Measurements from ENCODE around the gene PLA2G12B. TPM values are rescaled to one million over a fixed set of nuclear protein-coding genes. Genes with fewer than 3 reads are reported as not detected.

The PLA2G12B gene
- total RNA-seq, 1 experiment from 2014 or later: not detected

DNA sequence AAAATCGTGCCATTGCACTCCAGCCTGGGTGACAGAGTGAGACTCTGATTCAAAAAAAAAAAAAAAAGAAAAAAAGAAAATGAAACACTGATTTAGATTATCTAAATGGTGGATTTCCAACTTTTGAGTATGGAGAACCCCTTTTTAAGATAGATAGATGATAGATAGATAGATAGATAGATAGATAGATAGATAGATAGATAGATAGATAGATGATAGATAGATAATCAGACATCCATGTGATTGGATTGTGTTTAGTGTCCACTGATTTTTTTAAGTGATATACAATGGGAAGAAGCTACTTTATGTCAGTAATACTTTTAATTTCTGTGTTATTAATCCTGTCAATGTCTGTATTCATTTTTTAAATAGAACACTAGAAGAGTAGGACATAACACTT lies 55.1 kb downstream of the PLA2G12B start:
- Histone ChIP-seq H3K9me3 (ENCODE audit: low read depth, low read length, poor library complexity, severe bottlenecking) (no peaks in the 10 kb centered on the region), H3K27ac (ENCODE audit: low read depth, low read length, poor library complexity, severe bottlenecking) (no peak overlapping the region), H3K4me3 (ENCODE audit: low read depth, low read length, poor library complexity, severe bottlenecking) (no peak overlapping the region), H3K36me3 (ENCODE audit: insufficient read depth, low read length, poor library complexity, severe bottlenecking) (no peaks in the 10 kb centered on the region), H3K4me1 (ENCODE audit: insufficient read depth, low read length, poor library complexity, severe bottlenecking) (no peaks in the 10 kb centered on the region), H3K27me3 (replicated peaks; ENCODE audit: insufficient read depth, low read depth, low read length, poor library complexity) (no peaks in the 10 kb centered on the region)
- no TSS peak for BruUV-seq (replicated peaks)
- intact Hi-C loops (cut with micrococcal nuclease; ENCODE audit: unreplicated experiment): no loop called here
- TF ChIP-seq EZH2 (IDR thresholded peaks at IDR 0.05; ENCODE audit: borderline replicate concordance, low read depth, low read length, poor library complexity, severe bottlenecking): no peak
- TF ChIP-seq, protein P1, sequence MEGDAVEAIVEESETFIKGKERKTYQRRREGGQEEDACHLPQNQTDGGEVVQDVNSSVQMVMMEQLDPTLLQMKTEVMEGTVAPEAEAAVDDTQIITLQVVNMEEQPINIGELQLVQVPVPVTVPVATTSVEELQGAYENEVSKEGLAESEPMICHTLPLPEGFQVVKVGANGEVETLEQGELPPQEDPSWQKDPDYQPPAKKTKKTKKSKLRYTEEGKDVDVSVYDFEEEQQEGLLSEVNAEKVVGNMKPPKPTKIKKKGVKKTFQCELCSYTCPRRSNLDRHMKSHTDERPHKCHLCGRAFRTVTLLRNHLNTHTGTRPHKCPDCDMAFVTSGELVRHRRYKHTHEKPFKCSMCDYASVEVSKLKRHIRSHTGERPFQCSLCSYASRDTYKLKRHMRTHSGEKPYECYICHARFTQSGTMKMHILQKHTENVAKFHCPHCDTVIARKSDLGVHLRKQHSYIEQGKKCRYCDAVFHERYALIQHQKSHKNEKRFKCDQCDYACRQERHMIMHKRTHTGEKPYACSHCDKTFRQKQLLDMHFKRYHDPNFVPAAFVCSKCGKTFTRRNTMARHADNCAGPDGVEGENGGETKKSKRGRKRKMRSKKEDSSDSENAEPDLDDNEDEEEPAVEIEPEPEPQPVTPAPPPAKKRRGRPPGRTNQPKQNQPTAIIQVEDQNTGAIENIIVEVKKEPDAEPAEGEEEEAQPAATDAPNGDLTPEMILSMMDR (conservative IDR thresholded peaks at IDR 0.05; ENCODE audit: low read depth, low read length): no peak
- POLR2A ChIA-PET (ENCODE audit: low non-redundant PET): no interaction called here
- DNase-seq (ENCODE audit: low spot score): no peak
- CTCF ChIA-PET: no interaction called here

DNA sequence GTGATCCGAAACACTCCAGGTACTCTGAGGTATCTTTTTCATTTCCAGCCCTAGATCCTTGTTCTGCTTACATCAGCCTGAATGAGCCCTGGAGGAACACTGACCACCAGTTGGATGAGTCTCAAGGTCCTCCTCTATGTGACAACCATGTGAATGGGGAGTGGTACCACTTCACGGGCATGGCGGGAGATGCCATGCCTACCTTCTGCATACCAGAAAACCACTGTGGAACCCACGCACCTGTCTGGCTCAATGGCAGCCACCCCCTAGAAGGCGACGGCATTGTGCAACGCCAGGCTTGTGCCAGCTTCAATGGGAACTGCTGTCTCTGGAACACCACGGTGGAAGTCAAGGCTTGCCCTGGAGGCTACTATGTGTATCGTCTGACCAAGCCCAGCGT lies 56.0 kb downstream of the PLA2G12B start:
- ChIA-PET POLR2A (ENCODE audit: low non-redundant PET) (no interaction called here), CTCF (no interaction called here)
- no peaks in the 10 kb centered on the region for H3K4me1 ChIP-seq (ENCODE audit: insufficient read depth, low read length, poor library complexity, severe bottlenecking)
- no peak overlapping the region for H3K27ac ChIP-seq (ENCODE audit: low read depth, low read length, poor library complexity, severe bottlenecking)
- BruUV-seq (replicated peaks): no TSS peak
- no peaks in the 10 kb centered on the region for H3K36me3 ChIP-seq (ENCODE audit: insufficient read depth, low read length, poor library complexity, severe bottlenecking)
- DNase-seq (ENCODE audit: low spot score): no peak
- no peaks in the 10 kb centered on the region for H3K27me3 ChIP-seq (replicated peaks; ENCODE audit: insufficient read depth, low read depth, low read length, poor library complexity)
- H3K9me3 ChIP-seq (ENCODE audit: low read depth, low read length, poor library complexity, severe bottlenecking): no peaks in the 10 kb centered on the region
- TF ChIP-seq, protein P1 (conservative IDR thresholded peaks at IDR 0.05; ENCODE audit: low read depth, low read length): no peak
- TF ChIP-seq EZH2 (IDR thresholded peaks at IDR 0.05; ENCODE audit: borderline replicate concordance, low read depth, low read length, poor library complexity, severe bottlenecking): no peak
- H3K4me3 ChIP-seq (ENCODE audit: low read depth, low read length, poor library complexity, severe bottlenecking): no peak overlapping the region
- intact Hi-C loops (cut with micrococcal nuclease; ENCODE audit: unreplicated experiment): no loop called here

DNA sequence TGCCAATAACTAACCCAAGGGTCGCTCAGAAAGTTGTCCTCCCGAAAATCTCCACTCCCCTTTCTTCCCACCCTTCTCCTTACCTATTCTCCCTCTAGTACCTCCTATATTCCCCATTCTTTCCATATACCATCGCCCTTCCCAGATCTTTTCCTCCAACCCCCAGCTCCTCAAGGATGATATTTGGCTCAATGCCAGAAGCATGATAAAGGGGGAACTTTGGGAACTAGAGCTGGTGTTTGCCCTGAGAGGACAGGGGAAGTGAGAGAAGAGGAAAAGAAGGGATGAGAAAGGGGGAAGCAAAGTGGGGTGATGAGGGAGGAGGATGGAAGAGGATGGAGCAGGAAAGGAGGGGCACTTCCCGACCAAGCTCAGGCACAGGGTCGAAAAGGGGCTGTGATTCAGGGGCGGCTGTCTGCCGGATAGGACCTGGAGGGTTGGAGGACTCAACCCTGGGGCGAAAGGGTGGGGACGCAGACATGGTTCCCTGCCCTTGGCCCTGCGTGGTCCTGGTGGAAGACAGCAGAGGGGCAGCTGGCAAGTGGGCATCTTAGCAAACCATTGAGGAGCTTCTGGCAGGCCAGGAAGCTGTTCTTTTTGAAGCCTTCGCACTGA lies 59.3 kb downstream of the PLA2G12B start:
- Histone ChIP-seq H3K4me1 (ENCODE audit: insufficient read depth, low read length, poor library complexity, severe bottlenecking) (no peaks in the 10 kb centered on the region), H3K27me3 (replicated peaks; ENCODE audit: insufficient read depth, low read depth, low read length, poor library complexity) (no peaks in the 10 kb centered on the region), H3K9me3 (ENCODE audit: low read depth, low read length, poor library complexity, severe bottlenecking) (no peaks in the 10 kb centered on the region), H3K27ac (ENCODE audit: low read depth, low read length, poor library complexity, severe bottlenecking) (no peak overlapping the region), H3K4me3 (ENCODE audit: low read depth, low read length, poor library complexity, severe bottlenecking) (no peak overlapping the region), H3K36me3 (ENCODE audit: insufficient read depth, low read length, poor library complexity, severe bottlenecking) (no peaks in the 10 kb centered on the region)
- no TSS peak for BruUV-seq (replicated peaks)
- ChIA-PET CTCF (no interaction called here), POLR2A (ENCODE audit: low non-redundant PET) (interaction anchor here (0.5 kb wide), 1 partner anchor 207 kb away, joined by 8 read pairs; no protein-coding TSS in a partner anchor)
- intact Hi-C loops (cut with micrococcal nuclease; ENCODE audit: unreplicated experiment): no loop called here
- TF ChIP-seq, protein P1 (conservative IDR thresholded peaks at IDR 0.05; ENCODE audit: low read depth, low read length): no peak
- no peak for TF ChIP-seq EZH2 (IDR thresholded peaks at IDR 0.05; ENCODE audit: borderline replicate concordance, low read depth, low read length, poor library complexity, severe bottlenecking)
- no peak for DNase-seq (ENCODE audit: low spot score)
